B cell (primary cell): ENCODE data around the gene TIFAB.

Experiments used
- EZH2 ChIP-seq: IDR thresholded peaks from 2 replicates; pipeline ENCODE4 v1.6.1; 2012; ENCODE audit warnings: borderline replicate concordance, low read depth, mild to moderate bottlenecking, moderate library complexity, low read length; ENCODE audit not compliant: insufficient read depth, poor library complexity, severe bottlenecking
- TF ChIP-seq, protein P1 (sequence below): fragments of 200-600 bp; IDR thresholded peaks from one replicate; pipeline ENCODE4 v1.8.0; 2022; ENCODE audit warnings: antibody characterized with exemption, mild to moderate bottlenecking

DNA sequence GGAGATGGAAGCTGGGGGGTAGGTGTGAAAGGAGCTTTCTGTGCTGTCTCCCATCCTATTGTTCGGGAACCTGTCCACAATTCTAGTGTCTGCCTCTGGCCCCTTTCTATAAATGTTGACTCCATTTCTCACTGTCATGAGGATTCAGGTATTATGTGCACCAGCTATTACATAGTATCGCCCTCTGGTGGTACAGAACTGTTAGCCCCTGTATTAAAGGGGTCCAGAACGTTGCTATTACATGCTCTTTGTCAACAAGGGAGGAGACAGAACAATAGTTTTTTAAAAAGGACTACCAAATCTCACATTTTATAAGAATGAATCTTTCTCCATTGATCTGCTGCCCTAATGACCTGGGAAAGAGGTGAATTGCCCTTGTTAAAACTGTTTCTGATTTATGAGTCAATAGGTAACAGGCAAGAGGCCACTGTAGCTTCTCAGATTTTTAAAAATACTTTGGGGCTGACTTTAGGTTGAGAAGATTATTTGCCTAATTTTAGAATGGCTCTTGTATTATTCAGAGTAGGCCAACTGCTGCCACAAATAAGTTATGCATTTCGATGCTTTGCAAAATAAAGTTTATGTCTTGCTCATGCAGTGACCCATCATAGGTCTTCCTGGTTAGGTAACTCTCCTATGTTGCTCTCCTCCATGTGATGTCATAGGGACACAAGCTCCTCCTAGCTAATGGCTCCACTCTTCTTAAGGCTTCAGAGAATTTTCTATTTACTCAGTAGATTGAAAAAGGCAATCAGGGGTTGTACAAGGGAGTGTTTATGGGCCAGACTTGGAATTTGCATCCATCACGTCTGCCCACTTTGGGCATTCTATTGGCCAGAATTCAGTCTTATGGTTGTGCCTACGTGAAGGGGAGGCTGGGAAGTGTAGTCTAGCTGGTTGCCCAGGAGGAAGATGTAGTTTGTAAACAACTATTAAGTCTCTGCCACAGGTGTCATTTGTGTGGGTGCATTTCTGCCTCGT lies 25.8 kb downstream of the TIFAB start:
- no peak for TF ChIP-seq EZH2
- TF ChIP-seq, protein P1, sequence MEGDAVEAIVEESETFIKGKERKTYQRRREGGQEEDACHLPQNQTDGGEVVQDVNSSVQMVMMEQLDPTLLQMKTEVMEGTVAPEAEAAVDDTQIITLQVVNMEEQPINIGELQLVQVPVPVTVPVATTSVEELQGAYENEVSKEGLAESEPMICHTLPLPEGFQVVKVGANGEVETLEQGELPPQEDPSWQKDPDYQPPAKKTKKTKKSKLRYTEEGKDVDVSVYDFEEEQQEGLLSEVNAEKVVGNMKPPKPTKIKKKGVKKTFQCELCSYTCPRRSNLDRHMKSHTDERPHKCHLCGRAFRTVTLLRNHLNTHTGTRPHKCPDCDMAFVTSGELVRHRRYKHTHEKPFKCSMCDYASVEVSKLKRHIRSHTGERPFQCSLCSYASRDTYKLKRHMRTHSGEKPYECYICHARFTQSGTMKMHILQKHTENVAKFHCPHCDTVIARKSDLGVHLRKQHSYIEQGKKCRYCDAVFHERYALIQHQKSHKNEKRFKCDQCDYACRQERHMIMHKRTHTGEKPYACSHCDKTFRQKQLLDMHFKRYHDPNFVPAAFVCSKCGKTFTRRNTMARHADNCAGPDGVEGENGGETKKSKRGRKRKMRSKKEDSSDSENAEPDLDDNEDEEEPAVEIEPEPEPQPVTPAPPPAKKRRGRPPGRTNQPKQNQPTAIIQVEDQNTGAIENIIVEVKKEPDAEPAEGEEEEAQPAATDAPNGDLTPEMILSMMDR: peak; percentile 74
